Measurements from ENCODE around the gene EYA4. TPM values are rescaled to one million over a fixed set of nuclear protein-coding genes. Genes with fewer than 3 reads are reported as not detected.

EYA4 gene
- total RNA-seq, 1 donor from 2014 or later, result 21.4 TPM

GRCh38 chr6:133236932-133237331 is 4.2 kb upstream of the EYA4 start:
- peaks cover 14% of the 10 kb centered on the region for H3K4me1 Mint-ChIP-seq
- peaks cover 8% of the 10 kb centered on the region for H3K9me3 Mint-ChIP-seq
- H3K4me3 Mint-ChIP-seq, result no peak overlapping the region
- H3K27ac Mint-ChIP-seq, result peak overlapping the region; percentile 17
- no peak for DNase-seq (ENCODE audit: low spot score in 2 of 2, unreplicated experiment in 2 of 2)
- no peak for TF ChIP-seq CTCF (IDR thresholded peaks at IDR 0.05; ENCODE audit: unreplicated experiment)
- H3K27me3 Mint-ChIP-seq (ENCODE audit: low read depth), result peaks cover 51% of the 10 kb centered on the region
- H3K36me3 Mint-ChIP-seq, result no peaks in the 10 kb centered on the region

GRCh38 chr6:133240511-133241085 is 559 bp upstream of the EYA4 start:
- peak; percentile 20 to 61 for DNase-seq (ENCODE audit: low spot score in 2 of 2, unreplicated experiment in 2 of 2)
- peaks cover 72% of the 10 kb centered on the region for H3K27me3 Mint-ChIP-seq (ENCODE audit: low read depth)
- H3K9me3 Mint-ChIP-seq, result no peaks in the 10 kb centered on the region
- peak overlapping the region; percentile 84 for H3K4me3 Mint-ChIP-seq
- H3K4me1 Mint-ChIP-seq, result peaks cover 30% of the 10 kb centered on the region
- peak overlapping the region; percentile 94 for H3K27ac Mint-ChIP-seq
- no peak for TF ChIP-seq CTCF (IDR thresholded peaks at IDR 0.05; ENCODE audit: unreplicated experiment)
- no peaks in the 10 kb centered on the region for H3K36me3 Mint-ChIP-seq

GRCh38 chr6:133241901-133242636 is 912 bp downstream of the EYA4 start:
- H3K4me1 Mint-ChIP-seq, result peaks cover 24% of the 10 kb centered on the region
- H3K9me3 Mint-ChIP-seq, result no peaks in the 10 kb centered on the region
- no peak for TF ChIP-seq CTCF (IDR thresholded peaks at IDR 0.05; ENCODE audit: unreplicated experiment)
- DNase-seq (ENCODE audit: low spot score in 2 of 2, unreplicated experiment in 2 of 2), result peak; percentile 29 to 57
- H3K4me3 Mint-ChIP-seq, result peak overlapping the region; percentile 82
- H3K27me3 Mint-ChIP-seq (ENCODE audit: low read depth), result peaks cover 78% of the 10 kb centered on the region
- H3K27ac Mint-ChIP-seq, result peak overlapping the region; percentile 67
- no peaks in the 10 kb centered on the region for H3K36me3 Mint-ChIP-seq

- Mint-ChIP-seq H3K36me3 (no peaks in the 10 kb centered on the region), H3K27me3 (ENCODE audit: low read depth) (peaks cover 82% of the 10 kb centered on the region), H3K4me3 (peak overlapping the region; percentile 82), H3K27ac (peak overlapping the region; percentile 67), H3K4me1 (peaks cover 21% of the 10 kb centered on the region), H3K9me3 (no peaks in the 10 kb centered on the region)
- DNase-seq (ENCODE audit: low spot score in 2 of 2, unreplicated experiment in 2 of 2), result peak in 1 of 2 experiments; percentile 53
- TF ChIP-seq CTCF (IDR thresholded peaks at IDR 0.05; ENCODE audit: unreplicated experiment), result no peak
Observed at GRCh38 chr6:133242637-133243585, 1.8 kb downstream of the EYA4 start.

- DNase-seq (ENCODE audit: low spot score in 2 of 2, unreplicated experiment in 2 of 2), result no peak
- Mint-ChIP-seq H3K9me3 (no peaks in the 10 kb centered on the region), H3K36me3 (no peaks in the 10 kb centered on the region), H3K27me3 (ENCODE audit: low read depth) (peaks cover 87% of the 10 kb centered on the region), H3K27ac (no peak overlapping the region), H3K4me3 (peak overlapping the region; percentile 82), H3K4me1 (peaks cover 21% of the 10 kb centered on the region)
- TF ChIP-seq CTCF (IDR thresholded peaks at IDR 0.05; ENCODE audit: unreplicated experiment), result no peak
Observed at GRCh38 chr6:133243723-133244305, 2.7 kb downstream of the EYA4 start.
